ENCODE data around the gene MEG3.

DNA sequence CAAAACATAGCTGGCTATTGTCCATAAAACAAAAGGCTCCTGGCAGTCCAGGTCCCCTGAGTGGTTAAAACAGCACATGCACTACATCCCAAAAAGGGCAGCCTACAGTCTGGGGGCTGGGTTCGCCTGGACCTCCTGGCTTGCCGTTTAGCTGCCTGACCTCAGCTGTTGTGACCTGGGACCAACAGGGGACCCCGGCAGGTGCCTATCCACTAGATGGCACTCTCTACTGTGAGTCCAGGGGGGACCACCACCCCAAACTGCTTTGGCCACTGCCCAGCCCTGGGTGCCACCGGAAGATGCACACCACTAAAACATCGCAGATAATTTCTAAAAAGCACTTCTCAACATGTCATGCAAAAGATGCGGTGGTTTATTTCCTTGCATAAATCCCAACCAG, 80.5 kb downstream of the MEG3 start:
- TF ChIP-seq CTCF (IDR thresholded peaks at IDR 0.05) (no peak), POLR2A (IDR thresholded peaks at IDR 0.05) (no peak)
